Muscle of arm (tissue), 12 donors: ENCODE results near the gene ATP6V0E1. TPM values are rescaled to one million over a fixed set of nuclear protein-coding genes. Genes with fewer than 3 reads are reported as not detected.
A peak's percentile ranks its signal among the peaks of the same experiment; 100 is the strongest.
"Not testable (repeated sequence)": the region's sequence is repeated elsewhere in the genome, so short reads cannot be mapped to it uniquely, and the experiment has no call there.

Experiments
- DNase-seq: peaks from one replicate; pipeline ENCODE4 v3.0.0-alpha.2; 2013
- polyA plus RNA-seq, 12 donors: library from polyadenylated mRNA; unstranded; fragments of 120-200 nt; gene quantifications; one replicate each; pipeline ENCODE4 v1.2.1, GENCODE V29; 2013; ENCODE audit not compliant: insufficient read length in 12 of 12

The ATP6V0E1 gene
- polyA plus RNA-seq, 12 donors: 80.5 to 136 (median 102) TPM; not detected in 1

GRCh38 chr5:172999372-172999973 lies 15.9 kb downstream of the ATP6V0E1 start:
- no peak for DNase-seq

- DNase-seq: no peak
Observed at GRCh38 chr5:172999974-173000373, 16.4 kb downstream of the ATP6V0E1 start.

- DNase-seq: no peak
Observed at GRCh38 chr5:173001229-173001841, 17.8 kb downstream of the ATP6V0E1 start.

GRCh38 chr5:173003360-173003759 lies 19.8 kb downstream of the ATP6V0E1 start:
- DNase-seq: no peak

- no peak for DNase-seq
Observed at GRCh38 chr5:173004013-173004412, 20.4 kb downstream of the ATP6V0E1 start.

GRCh38 chr5:173004447-173004846 lies 20.9 kb downstream of the ATP6V0E1 start:
- DNase-seq: no peak

GRCh38 chr5:173010021-173010420 lies 26.4 kb downstream of the ATP6V0E1 start:
- no peak for DNase-seq

- peak; percentile 19 for DNase-seq
Observed at GRCh38 chr5:173010547-173011464, 27.2 kb downstream of the ATP6V0E1 start.

GRCh38 chr5:173011566-173011965 lies 28.0 kb downstream of the ATP6V0E1 start:
- DNase-seq: no peak

- no peak for DNase-seq
Observed at GRCh38 chr5:173012882-173013281, 29.3 kb downstream of the ATP6V0E1 start.

GRCh38 chr5:173014671-173015070 lies 31.1 kb downstream of the ATP6V0E1 start:
- DNase-seq: no peak

- DNase-seq: no peak
Observed at GRCh38 chr5:173015192-173015591, 31.6 kb downstream of the ATP6V0E1 start.

GRCh38 chr5:173015598-173016455 lies 32.3 kb downstream of the ATP6V0E1 start:
- no peak for DNase-seq

- peak; percentile 46 for DNase-seq
Observed at GRCh38 chr5:173016598-173017046, 33.1 kb downstream of the ATP6V0E1 start.

- DNase-seq: not testable (repeated sequence)
Observed at GRCh38 chr5:173017087-173017486, 33.5 kb downstream of the ATP6V0E1 start.

GRCh38 chr5:173018358-173018757 lies 34.8 kb downstream of the ATP6V0E1 start:
- DNase-seq: no peak

- DNase-seq: no peak
Observed at GRCh38 chr5:173020154-173020581, 36.6 kb downstream of the ATP6V0E1 start.

GRCh38 chr5:173020643-173021042 lies 37.1 kb downstream of the ATP6V0E1 start:
- no peak for DNase-seq

GRCh38 chr5:173025651-173026050 lies 42.1 kb downstream of the ATP6V0E1 start:
- no peak for DNase-seq

GRCh38 chr5:173027905-173028304 lies 44.3 kb downstream of the ATP6V0E1 start:
- DNase-seq: no peak

GRCh38 chr5:173028811-173029327 lies 45.3 kb downstream of the ATP6V0E1 start:
- no peak for DNase-seq
